ENCODE measurements around the gene LRRC46.

Gene LRRC46

DNA sequence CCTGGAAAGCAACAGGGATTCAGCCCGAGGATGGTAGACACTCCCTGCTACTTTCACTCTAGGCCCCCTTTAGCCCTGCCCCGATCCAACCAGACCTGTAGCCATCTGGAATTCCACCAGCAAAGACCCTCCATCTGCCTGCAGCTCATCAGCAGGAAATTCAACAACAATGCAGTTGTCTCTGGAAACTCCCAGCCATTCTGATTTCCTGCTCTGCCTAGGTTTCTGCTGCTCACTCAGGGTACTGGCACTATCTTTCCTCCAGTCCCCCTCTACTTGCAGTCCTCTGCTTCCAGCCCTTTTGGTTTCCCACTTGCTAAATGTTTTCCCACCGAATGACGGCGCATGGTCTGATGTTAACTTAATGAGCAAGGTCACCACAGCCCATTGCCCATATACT, 22.1 kb downstream of the LRRC46 start:
- no peak for DNase-seq

DNA sequence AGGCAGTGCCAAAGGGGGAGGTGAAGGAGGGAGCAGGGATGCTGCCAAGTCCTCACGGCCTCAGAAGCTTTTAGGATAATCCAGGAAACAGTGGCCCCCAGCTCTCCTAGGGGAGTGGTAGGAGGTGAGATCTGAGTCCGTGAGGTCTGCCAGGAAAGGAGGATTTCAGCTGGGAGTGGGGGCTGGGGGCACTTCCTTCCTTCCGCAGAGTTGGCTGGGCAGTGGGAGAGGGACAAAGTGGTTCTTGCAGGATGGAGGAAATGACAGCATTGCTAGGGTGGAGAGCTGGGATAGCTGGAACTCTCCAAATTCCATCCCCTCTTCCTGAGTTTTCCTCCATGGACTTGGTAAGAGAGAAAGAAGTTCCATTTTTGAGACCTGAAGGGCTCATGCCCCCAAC, 24.3 kb downstream of the LRRC46 start:
- no peak for DNase-seq

GRCh38 chr17:47856830-47857229, 25.4 kb downstream of the LRRC46 start:
- DNase-seq, result no peak

GRCh38 chr17:47857551-47858455, 26.3 kb downstream of the LRRC46 start:
- no peak for DNase-seq

DNA sequence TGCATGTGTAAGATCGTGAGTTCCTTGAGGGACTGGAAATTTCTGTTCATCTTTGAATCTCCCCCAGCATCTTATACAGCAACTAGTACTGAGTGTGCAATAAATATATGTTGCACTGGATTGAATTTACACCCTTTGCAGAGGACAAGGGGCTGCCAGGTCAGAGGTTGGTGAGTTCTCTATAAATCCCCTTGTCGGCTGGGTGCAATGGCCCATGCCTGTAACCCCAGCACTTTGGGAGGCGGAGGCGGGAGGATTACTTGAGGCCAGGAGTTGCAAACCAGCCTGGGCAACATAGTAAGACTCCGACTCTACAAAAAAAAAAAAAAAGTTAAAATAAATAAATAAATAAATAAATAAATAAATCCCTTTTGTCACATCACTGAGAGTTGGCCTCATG, 28.9 kb downstream of the LRRC46 start:
- DNase-seq, result no peak

GRCh38 chr17:47862621-47863440, 31.4 kb downstream of the LRRC46 start:
- no peak for DNase-seq

GRCh38 chr17:47864791-47865216, 33.3 kb downstream of the LRRC46 start:
- DNase-seq, result no peak

DNA sequence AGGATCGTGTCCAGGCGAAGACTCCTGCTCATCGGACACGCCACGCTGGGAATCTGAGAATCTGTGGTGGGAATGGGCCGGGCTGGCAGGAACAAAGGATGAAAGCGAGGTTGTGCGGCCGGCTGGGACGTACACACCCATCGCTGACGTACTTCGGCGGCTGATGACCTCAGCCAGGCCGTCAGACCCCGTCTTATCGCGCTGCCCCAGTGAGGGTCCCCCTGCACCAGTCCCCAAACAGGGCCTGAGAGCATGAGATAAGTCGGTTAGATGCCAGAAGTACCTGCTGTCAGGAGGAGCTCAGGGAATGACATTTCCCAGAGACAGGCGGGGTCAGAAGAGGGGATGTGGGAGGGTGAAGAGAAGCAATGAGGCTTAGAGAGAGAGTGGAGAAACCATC, 35.5 kb downstream of the LRRC46 start:
- no peak for DNase-seq

- DNase-seq, result no peak
Observed at GRCh38 chr17:47867813-47868533, 36.5 kb downstream of the LRRC46 start.

DNA sequence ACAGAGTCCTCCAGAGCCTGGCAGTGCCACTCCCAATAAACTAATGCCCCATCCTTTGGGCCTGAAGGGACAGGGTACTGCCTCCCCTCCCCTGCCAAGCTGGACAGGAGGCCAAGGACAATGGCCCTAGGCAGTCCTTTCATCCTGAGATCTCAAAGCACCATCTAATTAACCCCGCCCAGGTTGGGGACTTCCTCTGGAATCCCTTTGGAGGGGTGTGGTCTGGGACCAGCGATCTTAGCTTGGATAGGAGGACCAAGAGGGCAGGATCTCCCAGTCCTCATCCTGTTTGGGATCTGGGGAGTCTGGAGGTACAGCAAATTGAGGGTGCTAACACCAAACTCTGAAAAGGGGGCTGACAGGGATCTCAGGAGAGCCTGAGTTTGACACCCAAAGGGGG, 37.6 kb downstream of the LRRC46 start:
- no peak for DNase-seq

DNA sequence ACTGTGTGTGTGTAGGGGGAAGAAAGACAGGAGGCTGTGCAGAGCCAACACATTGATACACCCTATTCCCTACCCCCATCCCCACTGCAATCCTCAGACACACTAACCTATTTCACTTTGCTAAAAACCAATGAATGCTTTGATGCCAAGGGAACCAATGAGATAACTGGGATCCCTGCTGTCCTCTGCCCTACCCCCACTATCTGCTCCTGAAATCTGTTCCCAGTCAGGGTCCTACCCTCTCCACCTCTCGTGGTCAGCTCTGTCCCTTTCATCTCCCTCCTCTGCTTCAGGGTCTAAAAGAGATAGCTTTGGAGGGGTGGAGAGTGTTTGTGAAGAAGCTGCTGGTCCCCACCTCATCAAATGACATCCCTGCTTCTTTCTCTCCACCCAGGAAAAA, 38.6 kb downstream of the LRRC46 start:
- DNase-seq, result no peak

DNA sequence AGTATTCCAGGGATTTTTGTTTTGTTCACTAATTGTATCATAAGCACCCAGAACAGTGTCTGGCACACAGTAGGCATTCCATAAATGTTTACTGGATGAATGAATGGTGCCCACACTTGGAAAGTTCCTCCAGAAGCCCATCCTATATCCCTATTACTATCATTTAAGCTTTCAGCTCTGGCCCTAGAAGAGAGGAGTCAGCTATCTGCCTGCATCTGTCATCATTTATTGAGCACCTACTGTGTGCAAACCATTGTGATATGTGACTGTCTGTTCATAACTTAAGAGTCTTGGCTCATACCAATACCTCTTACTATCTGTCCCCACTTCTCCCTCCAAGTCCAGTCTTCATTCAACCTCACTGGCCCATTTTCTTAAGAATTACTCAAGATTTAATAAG, 39.6 kb downstream of the LRRC46 start:
- no peak for DNase-seq

GRCh38 chr17:47872019-47872650, 40.7 kb downstream of the LRRC46 start:
- DNase-seq, result no peak

- DNase-seq, result no peak
Observed at GRCh38 chr17:47872651-47873161, 41.2 kb downstream of the LRRC46 start.

- DNase-seq, result no peak
Observed at GRCh38 chr17:47873200-47874090, 42.0 kb downstream of the LRRC46 start.

DNA sequence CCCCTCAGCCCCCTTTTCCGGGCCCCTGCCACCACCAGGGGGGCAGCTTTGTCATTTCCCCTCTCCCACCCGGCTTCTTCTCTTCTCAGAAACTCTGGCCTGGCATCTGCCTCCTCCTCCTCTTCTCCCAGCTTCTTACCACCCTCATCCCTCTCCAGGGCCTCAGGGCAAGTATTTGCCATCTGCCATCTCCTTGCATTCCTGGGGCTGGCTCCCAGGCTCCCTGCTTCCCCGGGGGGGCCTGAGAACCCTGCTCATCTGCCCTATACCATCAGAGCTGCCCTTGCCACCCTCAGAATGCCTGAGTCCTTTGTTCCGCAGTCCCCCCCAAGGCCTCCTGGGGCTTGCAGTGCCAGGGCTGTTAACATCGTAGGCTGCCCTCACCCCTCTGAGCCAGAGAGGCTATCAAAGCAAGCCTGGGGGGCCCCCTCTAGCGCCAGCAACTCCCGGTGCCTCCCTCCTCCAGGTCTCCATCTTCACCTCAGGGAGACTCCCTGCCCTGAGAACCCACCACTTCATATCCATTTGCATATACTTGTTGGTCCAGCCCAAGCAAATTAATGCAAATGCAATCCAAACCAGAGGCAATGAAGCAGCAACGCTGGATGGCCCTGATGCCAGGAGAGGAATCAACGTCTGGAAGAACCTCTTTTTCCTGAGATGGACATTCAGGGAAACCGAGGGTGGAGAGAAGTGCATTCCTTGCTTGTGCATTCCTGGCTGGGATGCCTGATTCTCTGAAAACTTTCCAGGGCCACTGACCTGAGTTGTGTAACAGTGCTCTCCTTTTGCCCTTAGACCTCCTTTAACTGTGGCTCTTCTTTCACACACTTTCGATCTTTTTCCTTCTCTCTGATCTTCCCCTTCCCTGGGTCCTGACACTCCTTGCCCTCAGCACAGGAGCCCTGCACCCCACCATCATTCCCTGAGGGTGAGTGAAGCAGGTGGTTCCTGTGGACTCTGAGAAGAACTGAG, 43.8 kb downstream of the LRRC46 start:
- DNase-seq, result no peak

- DNase-seq, result no peak
Observed at GRCh38 chr17:47877368-47878034, 46.0 kb downstream of the LRRC46 start.

DNA sequence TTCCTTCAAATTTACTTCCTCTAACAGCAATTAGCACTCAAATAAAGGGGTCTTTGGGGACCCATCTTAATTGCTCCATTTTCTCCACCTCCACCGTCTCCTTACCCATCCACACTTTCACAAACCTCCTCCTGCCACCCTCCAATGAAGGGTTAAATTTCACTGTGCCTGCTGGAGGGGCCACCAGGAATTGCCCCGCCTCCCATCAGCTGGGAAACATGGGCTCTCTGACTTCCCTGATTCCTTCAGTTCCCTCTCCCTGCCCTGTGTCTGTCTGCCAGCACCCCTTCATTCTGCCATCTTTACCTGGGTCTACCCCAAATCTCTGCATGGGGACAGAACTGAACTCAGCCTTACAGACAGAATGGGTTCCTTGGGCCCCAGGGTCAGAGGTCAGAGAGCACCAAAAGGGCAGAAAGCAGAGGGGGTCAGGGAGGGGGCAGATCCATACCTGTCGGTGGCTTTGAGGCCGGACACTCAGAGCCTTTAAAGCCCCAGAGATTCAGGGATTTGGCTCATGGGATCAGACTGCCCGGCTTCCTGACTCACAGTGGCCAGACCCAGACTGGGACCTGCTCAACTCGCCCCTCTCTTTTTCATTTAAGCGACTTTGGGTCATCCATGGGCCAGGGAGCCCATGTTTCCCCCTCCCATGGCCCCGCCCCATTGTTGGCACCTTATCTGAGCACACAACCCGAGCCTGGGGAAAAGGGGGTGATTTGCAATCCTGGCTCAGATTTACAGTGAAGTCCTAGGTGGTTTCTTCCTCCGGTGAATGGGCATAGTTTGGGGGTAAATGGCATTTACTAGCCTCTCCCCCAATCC, 46.9 kb downstream of the LRRC46 start:
- DNase-seq, result no peak
